ENCODE results near the gene MINDY4.

The MINDY4 gene

GRCh38 chr7:30933124-30933974 is 162.1 kb downstream of the MINDY4 start:
- no peak for DNase-seq (ENCODE audit: low read depth)

- no peak for DNase-seq (ENCODE audit: low read depth)
Measured at GRCh38 chr7:30934225-30934624, 163.0 kb downstream of the MINDY4 start.

DNA sequence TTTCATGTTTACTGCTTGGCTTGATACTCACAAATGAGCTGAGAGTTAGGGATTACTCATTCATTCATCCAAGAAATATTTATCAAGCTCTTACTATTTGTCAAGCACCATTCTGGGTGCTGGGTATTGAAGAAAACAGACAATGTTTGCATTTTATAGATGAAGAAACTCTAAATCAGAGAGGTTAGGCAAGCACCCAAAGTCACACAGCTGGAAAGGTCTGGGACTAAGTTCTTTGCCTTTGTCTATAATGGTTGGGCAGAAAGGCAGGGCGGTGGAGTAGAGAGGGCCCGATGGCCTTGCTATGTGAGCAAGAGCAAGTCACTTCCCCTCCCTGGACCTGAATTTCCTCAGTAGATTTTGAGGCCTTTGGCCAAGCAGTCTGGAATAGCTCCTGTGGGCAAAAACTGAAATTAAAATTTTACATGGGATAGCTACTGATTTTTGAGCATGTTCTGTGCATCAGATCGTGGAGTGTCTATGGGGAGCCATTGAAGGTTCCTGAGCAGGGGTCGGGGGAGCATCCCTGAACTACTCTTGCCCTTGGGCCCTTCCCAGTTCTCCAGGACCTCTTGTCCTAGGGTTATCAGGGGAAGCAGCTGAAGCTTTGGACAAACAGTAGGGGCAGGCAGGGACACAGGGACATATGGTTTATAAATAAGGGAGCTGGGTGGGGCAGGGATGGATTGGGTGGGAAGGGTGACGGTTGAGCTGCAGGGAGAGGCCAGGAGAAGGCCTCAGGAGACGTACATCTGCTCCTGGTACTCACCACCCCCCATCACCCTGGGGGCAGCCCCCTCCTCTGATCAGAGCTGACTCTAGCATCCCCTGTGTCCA is 163.7 kb downstream of the MINDY4 start:
- no peak for DNase-seq (ENCODE audit: low read depth)

DNA sequence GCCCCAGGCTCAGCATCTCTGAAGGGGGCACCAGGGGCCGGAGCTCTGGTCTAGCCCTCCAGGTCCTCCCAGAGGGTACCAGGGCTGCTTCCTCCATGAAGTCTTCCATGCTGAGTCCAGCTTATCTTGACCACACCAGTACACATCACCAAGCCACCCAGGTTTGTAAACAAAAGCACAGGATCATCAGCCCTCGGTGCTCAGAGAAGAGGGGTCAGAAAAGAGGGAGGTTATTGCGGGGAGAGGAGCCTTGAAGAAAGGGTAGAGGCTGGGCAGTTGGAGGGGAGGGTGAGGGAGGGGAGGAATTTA is 164.3 kb downstream of the MINDY4 start:
- no peak for DNase-seq (ENCODE audit: low read depth)

GRCh38 chr7:30936650-30937245 is 165.5 kb downstream of the MINDY4 start:
- no peak for DNase-seq (ENCODE audit: low read depth)

GRCh38 chr7:30937416-30937815 is 166.2 kb downstream of the MINDY4 start:
- DNase-seq (ENCODE audit: low read depth): no peak

GRCh38 chr7:30938435-30939316 is 167.5 kb downstream of the MINDY4 start:
- DNase-seq (ENCODE audit: low read depth): peak; percentile 58

DNA sequence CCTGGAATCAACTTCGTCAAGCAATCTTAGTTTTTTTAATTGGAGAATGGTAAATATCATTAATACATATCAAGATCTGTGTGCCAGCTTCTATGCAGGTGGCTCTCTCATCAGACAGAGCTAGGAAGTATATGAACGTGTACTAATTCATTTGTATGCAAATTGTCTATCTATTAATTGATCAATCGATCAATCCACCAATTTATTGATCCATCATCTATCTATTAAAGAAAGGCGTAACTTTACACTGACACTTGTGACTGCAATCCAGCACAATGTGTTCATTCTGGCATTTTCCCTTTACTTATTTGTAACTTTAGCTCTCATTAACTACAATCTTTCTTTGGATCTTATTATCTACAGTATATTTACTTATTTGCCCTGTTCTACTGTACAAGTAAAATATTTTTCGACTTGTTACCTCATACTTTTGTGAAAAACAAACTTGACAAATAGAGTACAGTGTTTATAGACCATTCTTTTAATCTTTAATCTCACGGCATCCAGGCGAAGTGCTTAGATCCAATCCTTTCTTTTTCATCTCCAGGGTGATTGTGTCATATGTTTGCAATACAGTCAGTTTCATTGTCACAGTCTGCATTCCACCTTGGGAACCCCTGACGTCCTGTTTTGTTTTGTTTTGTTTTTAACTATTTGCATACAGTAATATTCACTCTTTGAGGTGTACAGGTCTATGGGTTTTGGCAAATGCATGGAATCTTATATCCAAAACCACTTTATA is 170.5 kb downstream of the MINDY4 start:
- no peak for DNase-seq (ENCODE audit: low read depth)
